ENCODE data around the gene BET1. TPM values are rescaled to one million over a fixed set of nuclear protein-coding genes. Genes with fewer than 3 reads are reported as not detected.

Gene BET1
- total and polyA plus RNA-seq, 8 donors, result 22.0 to 49.4 (median 38.6) TPM

- TF ChIP-seq, protein P1, sequence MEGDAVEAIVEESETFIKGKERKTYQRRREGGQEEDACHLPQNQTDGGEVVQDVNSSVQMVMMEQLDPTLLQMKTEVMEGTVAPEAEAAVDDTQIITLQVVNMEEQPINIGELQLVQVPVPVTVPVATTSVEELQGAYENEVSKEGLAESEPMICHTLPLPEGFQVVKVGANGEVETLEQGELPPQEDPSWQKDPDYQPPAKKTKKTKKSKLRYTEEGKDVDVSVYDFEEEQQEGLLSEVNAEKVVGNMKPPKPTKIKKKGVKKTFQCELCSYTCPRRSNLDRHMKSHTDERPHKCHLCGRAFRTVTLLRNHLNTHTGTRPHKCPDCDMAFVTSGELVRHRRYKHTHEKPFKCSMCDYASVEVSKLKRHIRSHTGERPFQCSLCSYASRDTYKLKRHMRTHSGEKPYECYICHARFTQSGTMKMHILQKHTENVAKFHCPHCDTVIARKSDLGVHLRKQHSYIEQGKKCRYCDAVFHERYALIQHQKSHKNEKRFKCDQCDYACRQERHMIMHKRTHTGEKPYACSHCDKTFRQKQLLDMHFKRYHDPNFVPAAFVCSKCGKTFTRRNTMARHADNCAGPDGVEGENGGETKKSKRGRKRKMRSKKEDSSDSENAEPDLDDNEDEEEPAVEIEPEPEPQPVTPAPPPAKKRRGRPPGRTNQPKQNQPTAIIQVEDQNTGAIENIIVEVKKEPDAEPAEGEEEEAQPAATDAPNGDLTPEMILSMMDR (IDR thresholded peaks at IDR 0.05), result no peak
- Histone ChIP-seq H3K36me3 (no peaks in the 10 kb centered on the region), H3K27me3 (peaks cover 0 to 6% of the 10 kb centered on the region in 2 donors), H3K4me1 (no peaks in the 10 kb centered on the region), H3K27ac (no peak overlapping the region), H3K9me3 (no peaks in the 10 kb centered on the region), H3K4me3 (no peak overlapping the region)
- no peak for DNase-seq
- intact Hi-C loops (cut with DNase I), result no loop called here
- ATAC-seq, result no peak
These were observed 40.7 kb upstream of the BET1 start for GRCh38 chr7:94044806-94045205.

DNA sequence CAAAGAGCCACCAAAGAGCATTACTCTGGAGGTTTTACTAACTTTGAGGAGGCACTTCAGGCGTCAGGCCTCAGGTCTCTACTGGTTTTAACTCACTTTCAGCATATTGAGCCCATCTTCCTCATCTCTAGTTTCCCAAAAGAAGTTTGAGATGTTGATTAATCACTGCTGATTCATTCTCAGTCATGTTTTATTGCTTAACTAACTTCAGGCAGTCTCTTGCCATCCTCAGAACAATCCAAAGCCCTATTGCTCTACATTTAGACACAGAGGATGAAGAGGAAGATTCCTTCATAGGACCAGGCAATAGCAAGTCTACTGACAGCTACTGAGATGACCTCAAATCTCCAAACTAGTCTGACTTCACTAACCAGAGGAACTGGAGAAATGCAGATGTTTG, 39.1 kb upstream of the BET1 start:
- intact Hi-C loops (cut with DNase I), result no loop called here
- Histone ChIP-seq H3K9me3 (no peaks in the 10 kb centered on the region), H3K4me1 (no peaks in the 10 kb centered on the region), H3K4me3 (no peak overlapping the region), H3K27ac (no peak overlapping the region), H3K36me3 (no peaks in the 10 kb centered on the region), H3K27me3 (peaks cover 2 to 10% of the 10 kb centered on the region in 2 donors)
- TF ChIP-seq, protein P1 (IDR thresholded peaks at IDR 0.05), result no peak
- DNase-seq (no peak), ATAC-seq (no peak)

- ATAC-seq, result no peak
- no peak for DNase-seq
- no peaks in the 10 kb centered on the region for H3K9me3 ChIP-seq
- no peak overlapping the region for H3K27ac ChIP-seq
- intact Hi-C loops (cut with DNase I), result no loop called here
- no peak overlapping the region for H3K4me3 ChIP-seq
- TF ChIP-seq, protein P1 (IDR thresholded peaks at IDR 0.05), result no peak
- no peaks in the 10 kb centered on the region for H3K36me3 ChIP-seq
- H3K27me3 ChIP-seq, result peaks cover 3 to 10% of the 10 kb centered on the region in 2 donors
- no peaks in the 10 kb centered on the region for H3K4me1 ChIP-seq
These were observed 38.2 kb upstream of the BET1 start for GRCh38 chr7:94042381-94042780.

DNA sequence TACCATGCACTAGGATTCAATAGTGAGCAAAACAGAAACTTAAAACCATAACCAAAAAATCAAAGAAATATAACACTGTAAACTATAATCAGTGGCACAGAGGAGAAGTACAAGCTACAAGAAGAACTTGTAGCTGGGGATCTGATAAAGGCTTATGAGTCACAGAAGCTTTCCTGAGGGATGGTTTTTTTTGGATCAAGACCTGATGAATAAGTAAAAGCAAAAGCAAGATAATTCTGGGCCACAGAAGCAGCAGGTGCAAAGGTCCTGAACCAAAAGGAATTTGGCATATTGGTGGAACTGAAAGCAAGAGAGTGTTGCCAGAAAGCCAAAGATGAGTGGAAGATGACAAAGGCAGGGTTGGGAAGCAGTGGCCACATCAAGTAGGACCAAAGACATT, 37.4 kb upstream of the BET1 start:
- intact Hi-C loops (cut with DNase I), result no loop called here

DNA sequence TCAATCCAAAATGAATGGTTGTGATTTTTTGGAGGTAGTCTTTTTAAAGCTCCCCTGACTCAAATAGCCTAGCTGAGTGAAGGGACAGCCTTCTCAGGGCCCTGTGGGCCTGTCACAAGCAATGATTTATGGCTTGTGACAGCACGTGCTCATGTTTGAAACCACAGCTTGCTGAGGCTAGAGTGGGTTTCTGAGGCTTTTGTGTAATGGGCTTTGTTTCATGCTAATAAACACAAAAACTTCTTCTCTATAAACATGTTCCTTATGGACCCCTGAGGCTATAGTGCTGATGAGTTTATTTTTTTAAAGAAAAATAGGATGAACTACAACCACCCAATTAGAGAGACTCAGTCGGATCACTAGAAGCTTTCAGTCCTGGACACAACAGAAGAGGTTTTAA, 36.1 kb upstream of the BET1 start:
- Histone ChIP-seq H3K36me3 (no peaks in the 10 kb centered on the region), H3K4me3 (no peak overlapping the region), H3K27ac (no peak overlapping the region), H3K9me3 (no peaks in the 10 kb centered on the region), H3K4me1 (no peaks in the 10 kb centered on the region), H3K27me3 (peaks cover 3 to 10% of the 10 kb centered on the region in 2 donors)
- intact Hi-C loops (cut with DNase I), result no loop called here
- TF ChIP-seq, protein P1 (IDR thresholded peaks at IDR 0.05), result no peak
- no peak for ATAC-seq
- no peak for DNase-seq

More for the DNA sequence above, 37.4 kb upstream of the BET1 start:
- H3K4me1 ChIP-seq, result no peaks in the 10 kb centered on the region
- H3K36me3 ChIP-seq, result no peaks in the 10 kb centered on the region
- TF ChIP-seq, protein P1 (IDR thresholded peaks at IDR 0.05), result no peak
- no peak overlapping the region for H3K27ac ChIP-seq
- peaks cover 3 to 10% of the 10 kb centered on the region in 2 donors for H3K27me3 ChIP-seq
- ATAC-seq, result no peak
- no peak overlapping the region for H3K4me3 ChIP-seq
- no peaks in the 10 kb centered on the region for H3K9me3 ChIP-seq
- no peak for DNase-seq

All from left lung (tissue), 10 donors.